Glomerular endothelial cell (primary cell): ENCODE measurements around the gene AP3S1. TPM values are rescaled to one million over a fixed set of nuclear protein-coding genes. Genes with fewer than 3 reads are reported as not detected.

Source experiments
- DNase-seq: peaks from one replicate; pipeline ENCODE4 v3.0.0-alpha.2; 2011; ENCODE audit warnings: low read depth, low spot score; ENCODE audit errors: extremely low read depth
- total RNA-seq: library from RNA; depleted of rRNA; stranded (reverse); fragments of >200 nt; gene quantifications from 2 replicates; pipeline ENCODE4 v1.2.3, GENCODE V29; 2015

Gene AP3S1
- total RNA-seq, 1 donor from 2014 or later, result 59.7 TPM

DNA sequence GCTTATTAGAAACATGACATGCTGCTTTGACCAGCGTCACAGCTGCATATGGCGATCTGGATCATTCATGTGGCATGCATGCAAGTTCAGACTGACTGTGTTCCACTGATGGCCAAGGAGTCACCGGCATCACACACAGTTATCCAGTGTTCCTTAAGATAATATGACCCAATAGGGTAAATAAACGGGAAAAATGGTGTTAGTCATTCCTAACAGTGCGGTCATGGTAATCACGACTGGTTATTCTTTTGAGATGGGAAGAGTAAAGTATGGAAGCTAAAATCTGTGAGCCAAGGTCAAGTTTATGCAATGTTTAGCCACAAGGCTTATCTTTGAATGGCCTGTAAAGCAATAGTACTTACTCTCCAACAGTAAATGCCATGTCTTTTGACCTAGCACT lies 91.3 kb downstream of the AP3S1 start:
- no peak for DNase-seq

DNA sequence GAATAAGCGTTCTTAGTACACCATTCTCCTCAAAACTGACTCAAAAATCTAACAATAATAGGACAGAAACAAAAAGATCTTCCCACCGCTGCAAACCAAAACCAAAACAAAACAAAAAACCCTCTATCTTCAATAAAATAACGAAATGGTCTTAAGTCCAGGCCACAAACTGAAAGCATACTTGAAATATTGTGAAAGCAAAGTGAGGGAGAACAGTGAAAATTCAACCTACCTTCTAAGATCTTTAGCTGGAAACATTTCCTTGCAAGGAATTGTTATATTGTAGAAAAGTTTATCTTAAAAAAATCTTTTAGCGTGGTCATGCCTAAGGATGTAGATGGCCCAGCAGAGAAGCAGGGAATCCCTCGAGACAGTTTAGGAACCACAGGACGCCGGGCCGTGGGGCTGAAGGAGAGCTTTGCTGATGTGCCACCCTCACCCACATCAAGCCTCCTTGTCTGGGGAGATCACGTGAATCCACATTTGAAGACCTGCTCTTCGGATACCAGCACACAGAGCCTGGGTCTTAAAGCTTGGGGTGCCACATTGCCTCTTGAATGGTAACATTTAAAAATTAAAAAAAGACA lies 92.7 kb downstream of the AP3S1 start:
- no peak for DNase-seq

DNA sequence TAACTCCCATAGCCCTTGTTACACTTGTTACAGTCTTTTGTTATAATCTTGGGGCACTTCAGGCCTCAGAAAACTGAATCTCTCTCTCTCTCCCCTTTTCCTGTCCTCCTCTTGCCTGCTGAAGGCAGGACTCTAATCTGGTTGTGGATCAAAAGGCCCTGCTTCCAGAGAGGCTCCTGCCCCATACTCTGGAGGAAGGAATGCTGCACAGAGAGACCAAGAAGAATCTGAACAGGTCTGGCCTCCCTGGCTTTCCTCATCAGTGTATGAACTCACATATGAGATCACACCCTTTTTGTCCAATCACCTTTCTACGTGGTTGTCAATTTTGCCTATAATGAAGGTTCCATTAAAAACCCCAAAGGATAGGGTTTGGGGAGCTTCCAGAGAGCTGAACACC lies 94.3 kb downstream of the AP3S1 start:
- no peak for DNase-seq

DNA sequence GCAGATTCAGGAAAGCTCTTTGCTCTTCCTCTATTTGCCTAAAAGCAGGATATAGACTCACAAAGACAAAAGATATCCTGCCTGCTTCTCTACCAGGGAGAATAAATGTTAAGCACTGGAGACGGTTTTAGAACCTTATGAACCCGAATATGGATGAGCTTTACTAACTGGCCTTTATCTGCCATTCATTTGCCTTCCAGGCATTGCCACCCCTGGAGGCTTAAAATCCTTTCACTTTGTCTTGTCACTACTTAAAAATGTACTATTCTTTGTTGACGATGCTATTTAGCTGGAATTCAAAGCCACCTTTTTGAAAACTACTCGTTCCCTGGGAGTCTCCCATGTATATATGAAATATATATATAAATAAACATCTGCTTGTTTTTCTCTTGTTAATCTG lies 97.3 kb downstream of the AP3S1 start:
- no peak for DNase-seq

DNA sequence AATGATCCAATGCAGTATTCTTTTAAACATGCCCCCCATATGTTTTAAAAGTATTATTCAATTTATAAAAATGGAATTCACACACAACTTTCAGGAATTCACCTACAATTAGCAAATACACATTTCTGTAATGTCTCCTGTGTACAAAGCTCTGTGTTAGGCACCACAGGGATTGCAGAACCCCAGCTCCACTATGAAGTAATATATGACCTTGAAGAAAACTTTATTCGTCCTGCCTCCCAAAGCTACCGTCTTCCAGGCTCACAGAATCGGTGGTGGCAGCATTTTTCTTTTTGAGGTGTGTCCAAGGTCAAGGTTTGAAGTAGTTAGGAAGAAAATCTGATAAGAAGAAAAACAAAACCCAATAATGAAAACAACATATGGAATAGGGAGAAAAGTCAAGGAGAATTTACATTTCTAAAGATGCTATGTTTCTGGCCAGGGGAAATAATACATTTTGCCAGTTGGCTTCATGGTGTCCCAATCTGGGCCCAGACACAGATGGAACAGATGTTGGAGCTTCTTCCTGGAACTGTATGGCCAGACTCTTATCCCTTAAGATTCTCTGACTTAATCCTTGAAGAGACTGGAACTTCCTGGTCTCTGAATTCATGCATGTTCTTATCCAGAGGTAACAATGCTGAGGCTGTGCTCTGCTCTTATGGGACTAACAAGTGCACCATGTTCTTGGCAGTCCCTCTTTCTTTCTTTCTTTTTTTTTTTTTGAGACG lies 98.5 kb downstream of the AP3S1 start:
- no peak for DNase-seq

DNA sequence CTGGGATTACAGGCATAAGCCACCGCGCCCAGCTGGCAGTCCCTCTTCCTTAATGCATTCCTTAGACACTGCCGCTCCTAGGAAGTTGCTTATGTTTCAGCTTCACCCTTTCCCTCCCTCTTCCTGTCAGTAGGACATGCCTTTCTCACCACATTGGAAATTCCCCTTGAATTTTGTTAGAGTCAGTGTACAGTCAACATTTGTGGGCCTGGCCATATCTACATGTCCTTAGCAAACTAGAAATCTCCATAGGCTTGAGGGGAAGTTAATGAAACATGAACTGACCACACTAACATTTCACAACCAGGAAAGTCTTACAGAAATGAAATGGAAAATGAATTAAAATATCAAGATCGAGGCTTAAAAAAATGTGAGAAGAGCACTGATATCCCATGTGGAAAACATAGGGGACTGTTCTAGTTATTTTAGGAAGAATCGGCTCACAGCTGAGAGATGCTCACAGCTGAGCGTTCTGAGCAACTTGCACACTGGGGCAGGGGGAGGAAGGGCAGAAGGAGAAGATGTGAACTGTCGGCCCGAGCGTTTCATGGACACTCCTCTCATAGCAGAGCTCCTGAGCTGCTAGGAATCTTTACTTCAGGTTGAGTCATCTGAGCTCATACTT lies 99.4 kb downstream of the AP3S1 start:
- DNase-seq, result no peak

DNA sequence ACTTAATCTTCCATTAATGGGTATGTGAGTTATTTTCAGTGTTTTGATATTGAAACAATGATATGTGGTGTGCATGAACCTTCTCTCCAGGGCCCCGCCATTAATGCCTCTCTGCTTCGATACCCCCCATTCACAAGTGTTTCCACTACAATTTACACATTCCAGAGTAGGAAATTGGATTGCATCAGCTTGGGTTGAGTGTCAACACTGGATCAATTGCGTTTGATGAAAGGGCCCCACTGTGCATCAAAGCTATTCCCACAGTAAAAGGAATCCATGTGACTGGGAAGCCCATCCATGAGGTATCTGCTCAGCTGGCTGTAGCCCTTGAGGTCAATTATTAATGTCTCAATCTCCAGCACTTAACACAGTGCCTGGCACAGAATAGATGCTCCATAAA lies 102.8 kb downstream of the AP3S1 start:
- no peak for DNase-seq

DNA sequence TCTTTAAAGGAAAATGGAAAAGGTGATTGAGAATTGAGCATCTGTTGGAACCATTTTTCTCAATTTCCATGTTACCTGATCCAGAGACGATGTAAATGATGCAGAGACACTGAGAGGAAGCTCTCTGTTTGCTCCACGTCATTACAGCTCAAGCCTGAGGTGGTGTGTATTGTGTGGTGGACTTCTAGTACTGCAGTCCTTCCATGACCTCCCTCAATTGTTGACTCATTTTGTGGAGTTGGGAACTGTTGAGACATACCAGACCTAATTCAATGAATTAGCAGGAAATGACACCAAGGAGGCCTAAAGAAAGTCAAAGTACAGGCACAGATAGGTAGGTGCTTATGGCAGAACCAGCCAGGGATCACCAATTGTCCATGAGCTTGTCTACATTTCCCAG lies 104.9 kb downstream of the AP3S1 start:
- DNase-seq, result no peak

DNA sequence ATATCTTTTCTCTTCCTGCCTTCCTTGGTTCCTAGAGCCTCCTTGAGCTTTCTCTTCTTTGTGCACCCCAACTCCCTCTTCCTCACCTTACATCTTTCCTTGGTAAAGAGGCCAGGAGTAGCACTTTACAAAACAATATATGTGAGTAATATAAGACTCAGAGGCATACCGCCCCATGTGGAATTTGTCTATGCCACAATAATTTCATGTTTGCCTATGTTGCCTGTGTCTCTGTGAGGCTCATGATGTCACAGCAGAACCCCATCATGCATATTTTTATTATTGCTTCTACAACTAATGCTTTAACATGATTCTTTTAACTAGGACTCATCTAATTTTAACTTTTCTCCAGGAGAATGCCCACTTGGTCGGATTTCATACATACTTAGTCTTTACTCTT lies 105.5 kb downstream of the AP3S1 start:
- no peak for DNase-seq

DNA sequence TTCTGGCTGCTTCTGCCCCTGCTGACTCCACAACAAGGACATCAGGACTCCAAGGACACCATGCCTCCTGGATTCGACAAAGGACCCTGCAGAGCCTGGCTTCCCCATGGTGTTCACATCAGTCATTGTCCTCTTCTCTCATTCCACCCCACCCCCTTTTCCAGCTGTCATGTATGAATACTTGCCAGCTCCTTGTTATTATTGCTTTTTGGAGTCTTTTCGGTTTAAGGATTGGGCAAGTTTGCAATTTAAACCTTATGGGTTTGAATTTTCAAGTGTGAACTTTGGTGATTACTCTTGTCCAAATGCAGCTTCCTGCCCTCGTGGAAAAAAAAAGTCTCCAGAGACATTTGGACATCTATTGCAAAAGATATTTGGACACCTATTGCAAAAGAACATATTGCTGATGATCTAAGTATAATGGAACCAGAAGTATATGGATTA lies 106.4 kb downstream of the AP3S1 start:
- no peak for DNase-seq

DNA sequence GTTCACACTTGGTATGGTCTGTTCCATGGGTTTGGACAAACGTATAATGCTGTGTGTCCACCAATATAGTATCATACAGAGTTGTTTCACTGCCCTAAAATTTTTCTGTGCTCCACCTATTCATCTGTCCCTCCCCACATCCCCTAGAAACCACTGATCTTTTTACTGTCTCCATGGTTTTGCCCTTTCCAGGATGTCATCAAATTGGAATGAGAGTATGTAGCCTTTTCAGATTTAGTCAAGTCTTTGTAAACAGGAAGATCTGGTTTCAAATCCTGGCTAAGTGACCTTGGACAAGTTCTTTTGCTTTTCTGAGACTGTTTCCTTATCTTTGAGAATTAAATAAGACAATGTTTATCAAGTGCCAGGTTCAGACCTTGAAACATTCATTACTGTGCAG lies 107.4 kb downstream of the AP3S1 start:
- DNase-seq, result no peak

DNA sequence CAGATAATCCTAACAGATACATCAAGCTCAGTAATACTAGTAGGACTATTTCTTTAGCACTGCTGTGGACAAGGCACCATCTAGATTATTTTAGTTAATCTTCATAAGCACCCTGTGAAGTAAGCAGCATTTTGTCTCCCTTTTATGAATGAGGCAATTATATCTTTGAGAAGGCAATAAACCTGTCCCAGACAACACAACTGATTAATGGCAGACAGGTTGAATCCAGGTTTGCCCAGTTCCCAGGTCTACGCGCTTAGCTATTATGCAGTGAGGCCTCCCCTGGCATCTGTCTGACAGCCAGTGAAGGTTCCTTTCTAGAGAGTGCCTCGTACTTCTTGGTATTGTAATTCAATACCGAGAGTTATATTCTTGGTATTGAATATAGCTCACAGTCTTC lies 110.9 kb downstream of the AP3S1 start:
- no peak for DNase-seq

DNA sequence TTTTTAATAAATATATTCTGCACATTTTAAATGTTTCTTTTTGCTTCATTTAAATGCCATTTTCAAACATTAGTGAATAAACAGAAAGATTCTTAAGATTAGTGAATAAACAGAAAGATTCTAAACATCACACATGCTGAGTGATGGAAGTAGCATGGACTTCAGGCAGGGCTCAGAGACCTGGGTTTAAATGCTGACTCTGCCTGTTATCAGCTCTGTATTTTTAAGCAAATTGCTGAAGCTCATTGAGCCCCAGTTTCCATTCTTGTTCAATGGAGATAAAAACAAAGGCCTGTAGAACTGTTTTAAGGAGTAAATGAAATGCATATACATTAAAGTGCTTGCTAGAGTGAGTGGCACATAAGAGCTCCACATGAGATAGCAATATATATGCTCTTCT lies 112.4 kb downstream of the AP3S1 start:
- no peak for DNase-seq

DNA sequence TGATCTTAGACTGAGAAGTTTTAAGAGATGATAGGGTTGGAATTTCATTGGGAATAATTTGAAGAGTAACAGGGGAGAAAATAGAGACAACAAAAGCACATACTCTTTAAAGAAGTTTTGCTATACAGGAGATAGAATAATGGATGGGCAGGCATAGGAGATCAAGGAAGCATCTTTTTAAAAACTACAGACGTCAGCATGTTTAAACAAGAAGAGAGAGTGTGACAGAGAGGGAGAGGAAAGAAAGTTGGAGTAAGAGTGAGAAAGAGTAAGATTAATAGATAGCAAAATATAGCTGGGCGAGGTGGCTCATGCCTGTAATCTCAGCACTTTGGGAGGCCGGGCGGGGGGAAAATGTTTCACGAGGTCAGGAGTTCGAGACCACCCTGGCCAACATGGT lies 115.2 kb downstream of the AP3S1 start:
- no peak for DNase-seq

DNA sequence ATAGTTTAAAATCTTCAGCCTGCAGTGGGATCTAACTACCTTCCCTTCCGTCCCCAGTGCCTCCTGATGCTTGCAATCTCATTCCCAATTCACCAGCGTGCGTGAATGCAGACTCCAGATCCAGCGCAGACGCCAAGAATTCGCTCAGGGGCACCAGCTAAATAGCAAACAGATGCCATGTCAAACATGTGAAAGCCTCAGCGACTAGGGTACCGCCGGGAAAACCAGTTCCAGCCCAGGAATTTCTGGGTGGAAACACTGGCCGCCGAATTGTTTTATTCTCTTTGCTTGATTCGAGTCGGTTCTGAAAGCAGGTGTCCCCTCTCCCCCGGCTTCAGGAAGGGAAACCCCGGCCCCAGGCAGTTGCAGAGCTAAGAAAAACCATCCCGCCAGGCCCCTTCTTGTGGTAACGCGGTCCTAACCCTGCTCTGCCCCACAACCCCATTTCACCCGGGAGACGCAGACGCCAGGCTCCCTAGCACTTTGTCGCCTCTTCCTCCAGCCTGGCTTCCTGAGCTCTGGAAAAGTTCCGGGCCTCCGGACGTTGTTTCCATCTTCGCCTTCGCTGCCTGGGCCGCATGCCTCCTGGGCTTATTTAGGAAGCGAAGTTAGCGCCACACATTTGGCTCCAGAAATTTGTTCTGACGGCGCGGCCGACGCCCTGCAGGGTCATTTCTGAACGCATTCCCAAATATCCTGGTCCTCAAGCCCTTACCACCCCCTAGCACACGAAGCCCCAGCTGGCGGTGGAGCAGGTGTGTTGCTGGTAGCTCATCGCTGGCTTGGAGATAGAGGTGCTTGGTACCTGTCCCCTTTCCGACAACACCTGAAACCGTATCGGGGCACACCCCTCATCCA lies 119.9 kb downstream of the AP3S1 start:
- no peak for DNase-seq

DNA sequence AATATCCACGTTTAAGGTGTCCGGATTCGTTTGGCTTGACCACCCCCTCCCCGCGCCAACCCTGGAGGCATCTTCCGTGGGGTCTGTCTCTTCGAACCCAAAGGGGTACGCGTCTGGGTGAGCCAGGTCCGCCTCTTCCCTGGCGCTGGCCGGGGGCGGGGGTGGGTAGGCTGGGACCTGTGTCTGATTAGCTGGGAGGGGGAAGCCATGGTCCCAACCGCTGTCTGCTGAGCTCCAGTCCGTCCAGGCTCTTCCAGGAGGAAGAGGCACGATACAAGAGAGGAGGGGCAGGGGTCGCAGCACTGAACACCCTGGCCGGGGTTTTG lies 120.5 kb downstream of the AP3S1 start, which contains the start of gene LVRN:
Gene LVRN, plus strand, starts transcription at position 237 of the 326 bp plus-strand sequence. CDS start 143 bp downstream, outside the sequence.
- DNase-seq, result no peak

DNA sequence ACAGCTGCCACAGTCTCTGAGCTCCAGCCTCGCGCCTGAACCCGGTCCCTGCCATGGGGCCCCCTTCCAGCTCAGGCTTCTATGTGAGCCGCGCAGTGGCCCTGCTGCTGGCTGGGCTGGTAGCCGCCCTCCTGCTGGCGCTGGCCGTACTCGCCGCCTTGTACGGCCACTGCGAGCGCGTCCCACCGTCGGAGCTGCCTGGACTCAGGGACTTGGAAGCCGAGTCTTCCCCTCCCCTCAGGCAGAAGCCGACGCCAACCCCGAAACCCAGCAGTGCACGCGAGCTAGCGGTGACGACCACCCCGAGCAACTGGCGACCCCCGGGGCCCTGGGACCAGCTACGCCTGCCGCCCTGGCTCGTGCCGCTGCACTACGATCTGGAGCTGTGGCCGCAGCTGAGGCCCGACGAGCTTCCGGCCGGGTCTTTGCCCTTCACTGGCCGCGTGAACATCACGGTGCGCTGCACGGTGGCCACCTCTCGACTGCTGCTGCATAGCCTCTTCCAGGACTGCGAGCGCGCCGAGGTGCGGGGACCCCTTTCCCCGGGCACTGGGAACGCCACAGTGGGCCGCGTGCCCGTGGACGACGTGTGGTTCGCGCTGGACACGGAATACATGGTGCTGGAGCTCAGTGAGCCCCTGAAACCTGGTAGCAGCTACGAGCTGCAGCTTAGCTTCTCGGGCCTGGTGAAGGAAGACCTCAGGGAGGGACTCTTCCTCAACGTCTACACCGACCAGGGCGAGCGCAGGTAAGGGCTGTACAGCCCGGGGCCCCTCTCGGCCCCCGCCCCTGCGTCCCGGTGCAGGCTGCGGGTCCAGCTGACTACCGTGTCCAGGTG lies 121.0 kb downstream of the AP3S1 start:
- DNase-seq, result no peak

DNA sequence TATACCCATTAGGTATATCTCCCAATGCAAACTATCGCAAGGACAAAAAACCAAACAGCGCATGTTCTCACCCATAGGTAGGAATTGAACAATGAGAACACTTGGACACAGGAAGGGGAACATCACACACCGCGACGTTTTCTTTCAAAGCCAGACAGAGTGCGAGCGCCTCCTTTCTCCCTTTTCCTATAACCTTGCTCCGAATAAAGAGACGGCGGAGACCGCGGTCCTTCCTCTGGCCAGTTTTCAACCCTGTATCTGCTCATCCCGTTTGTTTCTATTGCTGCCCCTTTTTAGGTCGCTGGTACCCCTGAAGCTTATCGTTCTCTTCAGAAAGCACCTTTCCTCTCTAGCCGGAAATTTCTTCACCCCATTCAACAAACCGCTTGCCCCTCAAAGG lies 121.8 kb downstream of the AP3S1 start:
- DNase-seq, result no peak
